ENCODE data around the gene MCTP2. TPM values are rescaled to one million over a fixed set of nuclear protein-coding genes. Genes with fewer than 3 reads are reported as not detected.
A peak's percentile ranks its signal among the peaks of the same experiment; 100 is the strongest.

The MCTP2 gene
- total RNA-seq, 4 donors from 2014 or later, result 35.2 to 84.0 (median 61.2) TPM

GRCh38 chr15:94193906-94194305 lies 37.5 kb upstream of the MCTP2 start:
- TF ChIP-seq POLR2A (IDR thresholded peaks at IDR 0.05), result no peak
- TF ChIP-seq, protein P1, sequence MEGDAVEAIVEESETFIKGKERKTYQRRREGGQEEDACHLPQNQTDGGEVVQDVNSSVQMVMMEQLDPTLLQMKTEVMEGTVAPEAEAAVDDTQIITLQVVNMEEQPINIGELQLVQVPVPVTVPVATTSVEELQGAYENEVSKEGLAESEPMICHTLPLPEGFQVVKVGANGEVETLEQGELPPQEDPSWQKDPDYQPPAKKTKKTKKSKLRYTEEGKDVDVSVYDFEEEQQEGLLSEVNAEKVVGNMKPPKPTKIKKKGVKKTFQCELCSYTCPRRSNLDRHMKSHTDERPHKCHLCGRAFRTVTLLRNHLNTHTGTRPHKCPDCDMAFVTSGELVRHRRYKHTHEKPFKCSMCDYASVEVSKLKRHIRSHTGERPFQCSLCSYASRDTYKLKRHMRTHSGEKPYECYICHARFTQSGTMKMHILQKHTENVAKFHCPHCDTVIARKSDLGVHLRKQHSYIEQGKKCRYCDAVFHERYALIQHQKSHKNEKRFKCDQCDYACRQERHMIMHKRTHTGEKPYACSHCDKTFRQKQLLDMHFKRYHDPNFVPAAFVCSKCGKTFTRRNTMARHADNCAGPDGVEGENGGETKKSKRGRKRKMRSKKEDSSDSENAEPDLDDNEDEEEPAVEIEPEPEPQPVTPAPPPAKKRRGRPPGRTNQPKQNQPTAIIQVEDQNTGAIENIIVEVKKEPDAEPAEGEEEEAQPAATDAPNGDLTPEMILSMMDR (IDR thresholded peaks at IDR 0.05), result no peak
- Histone ChIP-seq H3K36me3 (no peaks in the 10 kb centered on the region), H3K4me3 (replicated peaks in 1 of 3) (no peak overlapping the region), H3K27ac (no peak overlapping the region), H3K4me1 (no peaks in the 10 kb centered on the region), H3K27me3 (no peaks in the 10 kb centered on the region), H3K9me3 (no peaks in the 10 kb centered on the region)
- 75 to 89% methylated on average over 3 of the region's 3 CpGs for WGBS, 2 donors
- DNase-seq, result no peak
- intact Hi-C loops (cut with DNase I), result no loop called here

- H3K4me3 ChIP-seq (replicated peaks in 1 of 3), result no peak overlapping the region
- no peak for DNase-seq
- no peaks in the 10 kb centered on the region for H3K36me3 ChIP-seq
- H3K9me3 ChIP-seq, result no peaks in the 10 kb centered on the region
- TF ChIP-seq, protein P1 (IDR thresholded peaks at IDR 0.05), result no peak
- TF ChIP-seq POLR2A (IDR thresholded peaks at IDR 0.05), result no peak
- H3K27ac ChIP-seq, result no peak overlapping the region
- intact Hi-C loops (cut with DNase I), result no loop called here
- H3K4me1 ChIP-seq, result no peaks in the 10 kb centered on the region
- WGBS, 2 donors, result 85 to 87% methylated on average over 4 of the region's 4 CpGs
- H3K27me3 ChIP-seq, result no peaks in the 10 kb centered on the region
These were observed 34.8 kb upstream of the MCTP2 start for GRCh38 chr15:94196531-94196930.

- DNase-seq, result no peak
- intact Hi-C loops (cut with DNase I), result no loop called here
- Histone ChIP-seq H3K27me3 (no peaks in the 10 kb centered on the region), H3K27ac (no peak overlapping the region), H3K9me3 (no peaks in the 10 kb centered on the region), H3K36me3 (no peaks in the 10 kb centered on the region), H3K4me1 (no peaks in the 10 kb centered on the region), H3K4me3 (replicated peaks in 1 of 3) (no peak overlapping the region)
- no peak for TF ChIP-seq POLR2A (IDR thresholded peaks at IDR 0.05)
- TF ChIP-seq, protein P1 (IDR thresholded peaks at IDR 0.05), result no peak
- WGBS, 2 donors, result 86 to 89% methylated on average over 2 of the region's 2 CpGs
These were observed 32.7 kb upstream of the MCTP2 start for GRCh38 chr15:94198633-94199032.

DNA sequence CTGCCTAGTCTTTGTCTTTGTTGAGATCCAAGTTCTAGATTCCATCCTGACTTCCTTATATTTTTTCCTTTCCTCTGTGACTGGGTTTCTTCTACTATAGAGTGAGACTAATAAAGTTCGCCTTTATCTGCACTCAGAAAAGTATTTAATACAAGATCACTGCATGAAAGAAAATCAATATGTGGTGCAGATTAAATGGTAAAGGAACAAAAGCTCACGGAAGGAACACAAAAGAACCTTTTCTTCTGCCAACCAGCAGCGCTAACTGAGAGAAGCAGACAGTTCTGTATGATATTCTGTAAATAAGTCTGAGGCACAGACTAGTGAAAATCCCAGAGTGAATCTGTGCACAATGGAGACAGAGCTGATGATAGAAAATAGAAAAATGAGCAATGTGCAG lies 31.6 kb upstream of the MCTP2 start:
- no peak for DNase-seq
- Histone ChIP-seq H3K4me3 (replicated peaks in 1 of 3) (no peak overlapping the region), H3K27me3 (no peaks in the 10 kb centered on the region), H3K27ac (no peak overlapping the region), H3K9me3 (no peaks in the 10 kb centered on the region), H3K4me1 (no peaks in the 10 kb centered on the region), H3K36me3 (no peaks in the 10 kb centered on the region)
- TF ChIP-seq POLR2A (IDR thresholded peaks at IDR 0.05), result no peak
- TF ChIP-seq, protein P1 (IDR thresholded peaks at IDR 0.05), result no peak
- intact Hi-C loops (cut with DNase I), result no loop called here
- WGBS, 2 donors, result 92 to 93% methylated on average over 3 of the region's 3 CpGs

- Histone ChIP-seq H3K27ac (no peak overlapping the region), H3K36me3 (no peaks in the 10 kb centered on the region), H3K4me3 (replicated peaks in 1 of 3) (no peak overlapping the region), H3K9me3 (no peaks in the 10 kb centered on the region), H3K4me1 (peaks cover 0 to 7% of the 10 kb centered on the region in 2 donors), H3K27me3 (no peaks in the 10 kb centered on the region)
- WGBS, 2 donors, result 68 to 78% methylated on average over 3 of the region's 3 CpGs
- DNase-seq, result peak in 1 of 2 donors; percentile 3
- intact Hi-C loops (cut with DNase I), result no loop called here
- TF ChIP-seq, protein P1 (IDR thresholded peaks at IDR 0.05), result no peak
- no peak for TF ChIP-seq POLR2A (IDR thresholded peaks at IDR 0.05)
These were observed 28.1 kb upstream of the MCTP2 start for GRCh38 chr15:94203306-94203705.
